ENCODE results near the gene GNAQ. TPM values are rescaled to one million over a fixed set of nuclear protein-coding genes. Genes with fewer than 3 reads are reported as not detected.
A peak's percentile ranks its signal among the peaks of the same experiment; 100 is the strongest.
"Not testable (repeated sequence)": the region's sequence is repeated elsewhere in the genome, so short reads cannot be mapped to it uniquely, and the experiment has no call there.

Gene GNAQ
- polyA plus RNA-seq, 1 experiment: 21.4 TPM

GRCh38 chr9:77707383-77708063, 324.1 kb downstream of the GNAQ start:
- ChIA-PET POLR2A (interaction anchor here (1.0 kb wide), 1 partner anchor 209 kb away, joined by 3 read pairs; no protein-coding TSS in a partner anchor), CTCF (interaction anchor here (0.6 kb wide), 1 partner anchor 40 kb away, joined by 3 read pairs; no protein-coding TSS in a partner anchor)
- H3K36me3 ChIP-seq (ENCODE audit: control insufficient read depth, insufficient read depth, low read length): no peaks in the 10 kb centered on the region
- no peak for TF ChIP-seq CTCF (IDR thresholded peaks at IDR 0.05; ENCODE audit: insufficient read depth, low read depth, low read length)
- peak; percentile 98 for DNase-seq (ENCODE audit: low read depth)
- H3K27me3 ChIP-seq (ENCODE audit: control insufficient read depth, insufficient read depth, low read length): no peaks in the 10 kb centered on the region
- H3K4me3 ChIP-seq (ENCODE audit: low read depth, low read length): no peak overlapping the region

- no peak for TF ChIP-seq CTCF (IDR thresholded peaks at IDR 0.05; ENCODE audit: insufficient read depth, low read depth, low read length)
- H3K4me3 ChIP-seq (ENCODE audit: low read depth, low read length): no peak overlapping the region
- no peak for DNase-seq (ENCODE audit: low read depth)
- ChIA-PET CTCF (interaction anchor here (1.1 to 1.2 kb wide), 2 partner anchors 9 to 17 kb away, joined by 3 read pairs; no protein-coding TSS in a partner anchor), POLR2A (no interaction called here)
- no peaks in the 10 kb centered on the region for H3K27me3 ChIP-seq (ENCODE audit: control insufficient read depth, insufficient read depth, low read length)
- no peaks in the 10 kb centered on the region for H3K36me3 ChIP-seq (ENCODE audit: control insufficient read depth, insufficient read depth, low read length)
Observed at GRCh38 chr9:77705636-77706035, 326.0 kb downstream of the GNAQ start.

- POLR2A ChIA-PET; CTCF ChIA-PET; H3K4me3 ChIP-seq (ENCODE audit: low read depth, low read length); DNase-seq (ENCODE audit: low read depth); H3K36me3 ChIP-seq (ENCODE audit: control insufficient read depth, insufficient read depth, low read length); H3K27me3 ChIP-seq (ENCODE audit: control insufficient read depth, insufficient read depth, low read length): not testable (repeated sequence)
Observed at GRCh38 chr9:77702521-77703390, 328.9 kb downstream of the GNAQ start.

DNA sequence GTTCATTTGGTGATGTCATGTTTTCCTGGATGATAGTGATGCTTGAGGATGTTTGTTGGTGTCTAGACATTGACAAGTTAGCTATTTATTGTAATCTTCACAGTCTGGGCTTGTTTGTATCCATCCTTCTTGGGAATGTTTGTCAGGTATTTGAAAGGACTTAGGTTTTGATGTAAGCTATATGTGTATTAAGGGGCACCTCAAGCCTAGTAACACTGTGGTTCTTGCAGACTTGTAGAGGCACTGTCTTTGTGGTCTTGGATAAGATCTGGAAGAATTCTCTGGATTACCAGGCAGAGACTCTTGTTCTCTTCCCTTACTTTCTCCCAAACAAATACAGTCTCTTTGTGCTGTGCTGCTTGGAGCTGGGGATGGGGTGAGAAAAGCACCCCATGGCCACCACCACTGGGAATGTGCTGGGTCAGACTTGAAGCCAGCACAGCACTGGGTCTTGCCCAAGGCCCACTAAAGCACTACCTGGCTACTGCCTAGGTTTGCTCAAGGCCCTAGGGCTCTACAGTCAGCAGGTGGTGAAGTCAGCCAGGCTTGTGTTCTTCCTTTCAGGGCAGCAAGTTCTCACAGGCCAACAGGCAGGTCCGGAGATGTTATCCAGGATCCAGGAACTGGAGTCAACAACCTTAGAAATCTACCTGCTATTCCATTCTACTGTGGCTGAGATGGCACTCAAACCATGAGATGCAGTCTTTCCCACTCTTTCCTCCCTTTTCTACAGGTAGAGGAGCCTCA, 334.2 kb downstream of the GNAQ start:
- POLR2A ChIA-PET: no interaction called here

GRCh38 chr9:77690723-77691122, 340.9 kb downstream of the GNAQ start:
- not testable (repeated sequence) for H3K4me3 ChIP-seq (ENCODE audit: low read depth, low read length)

More for the DNA sequence above, 334.2 kb downstream of the GNAQ start:
- Histone ChIP-seq H3K36me3 (ENCODE audit: control insufficient read depth, insufficient read depth, low read length) (no peaks in the 10 kb centered on the region), H3K4me3 (ENCODE audit: low read depth, low read length) (no peak overlapping the region), H3K27me3 (ENCODE audit: control insufficient read depth, insufficient read depth, low read length) (no peaks in the 10 kb centered on the region)
- TF ChIP-seq CTCF (IDR thresholded peaks at IDR 0.05; ENCODE audit: insufficient read depth, low read depth, low read length): no peak
- CTCF ChIA-PET: interaction anchor here (0.6 to 1.8 kb wide), 2 partner anchors 8 to 9 kb away, joined by 3 to 5 read pairs; no protein-coding TSS in a partner anchor
- DNase-seq (ENCODE audit: low read depth): no peak

DNA sequence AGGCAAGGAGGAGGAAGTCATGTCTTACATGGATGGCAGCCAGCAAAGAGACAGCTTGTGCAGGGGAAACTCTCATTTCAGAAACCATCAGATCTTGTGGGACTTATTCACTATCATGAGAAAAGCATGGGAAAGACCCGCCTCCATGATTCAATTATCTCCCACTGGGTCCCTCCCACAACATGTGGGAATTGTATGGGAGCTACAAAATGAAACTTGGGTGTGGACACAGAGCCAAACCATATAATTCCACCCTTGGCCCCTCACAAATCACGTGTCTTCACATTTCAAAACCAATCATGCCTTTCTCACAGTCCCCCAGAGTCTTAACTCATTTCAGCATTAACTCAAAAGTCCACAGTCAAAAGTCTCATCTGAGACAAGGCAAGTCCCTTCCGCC, 341.5 kb downstream of the GNAQ start:
- H3K27me3 ChIP-seq (ENCODE audit: control insufficient read depth, insufficient read depth, low read length); H3K36me3 ChIP-seq (ENCODE audit: control insufficient read depth, insufficient read depth, low read length); DNase-seq (ENCODE audit: low read depth); POLR2A ChIA-PET; H3K4me3 ChIP-seq (ENCODE audit: low read depth, low read length): not testable (repeated sequence)
- CTCF ChIA-PET: interaction anchor here (1.4 kb wide), 1 partner anchor 233 kb away, joined by 3 read pairs; no protein-coding TSS in a partner anchor

More at GRCh38 chr9:77690723-77691122, 340.9 kb downstream of the GNAQ start:
- H3K36me3 ChIP-seq (ENCODE audit: control insufficient read depth, insufficient read depth, low read length); DNase-seq (ENCODE audit: low read depth); POLR2A ChIA-PET; H3K27me3 ChIP-seq (ENCODE audit: control insufficient read depth, insufficient read depth, low read length): not testable (repeated sequence)
- CTCF ChIA-PET: interaction anchor here (0.6 kb wide), 1 partner anchor 403 kb away, joined by 3 read pairs; no protein-coding TSS in a partner anchor

GRCh38 chr9:77687737-77688136, 343.9 kb downstream of the GNAQ start:
- POLR2A ChIA-PET; DNase-seq (ENCODE audit: low read depth); H3K4me3 ChIP-seq (ENCODE audit: low read depth, low read length); H3K27me3 ChIP-seq (ENCODE audit: control insufficient read depth, insufficient read depth, low read length); H3K36me3 ChIP-seq (ENCODE audit: control insufficient read depth, insufficient read depth, low read length): not testable (repeated sequence)
- CTCF ChIA-PET: interaction anchor here (1.6 to 1.7 kb wide), 2 partner anchors 10 to 18 kb away, joined by 3 to 5 read pairs; no protein-coding TSS in a partner anchor

Data from BJ (cell line).